HG03103 (cell line): ENCODE results near the gene SEC14L5.
"Not testable (repeated sequence)": the region's sequence is repeated elsewhere in the genome, so short reads cannot be mapped to it uniquely, and the experiment has no call there.

Experiments used
- ATAC-seq: cut with Tn5 transposase; IDR thresholded peaks from one replicate; pipeline ENCODE4 v1.9.1; 2021; ENCODE audit warnings: low read depth; ENCODE audit not compliant: unreplicated experiment

Gene SEC14L5

GRCh38 chr16:4928227-4928626 is 29.9 kb upstream of the SEC14L5 start:
- no peak for ATAC-seq

DNA sequence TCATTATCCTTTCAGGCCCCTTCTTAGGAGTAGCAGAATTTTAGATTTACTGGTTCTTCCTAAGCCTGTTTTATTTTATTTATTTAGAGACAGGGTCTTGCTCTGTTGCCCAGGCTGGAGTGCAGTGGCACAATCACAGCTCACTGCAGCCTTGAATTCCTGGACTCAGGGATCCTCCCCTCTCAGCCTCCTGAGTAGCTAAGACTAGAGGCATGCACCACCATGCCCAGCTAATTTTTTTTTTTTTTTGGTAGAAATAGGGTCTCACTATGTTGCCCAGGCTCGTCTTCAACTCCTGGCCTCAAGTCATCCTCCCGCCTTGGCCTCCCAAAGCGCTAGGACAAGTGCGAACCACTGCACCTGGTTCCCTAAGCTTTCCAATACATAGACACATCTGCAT is 28.5 kb upstream of the SEC14L5 start:
- not testable (repeated sequence) for ATAC-seq

DNA sequence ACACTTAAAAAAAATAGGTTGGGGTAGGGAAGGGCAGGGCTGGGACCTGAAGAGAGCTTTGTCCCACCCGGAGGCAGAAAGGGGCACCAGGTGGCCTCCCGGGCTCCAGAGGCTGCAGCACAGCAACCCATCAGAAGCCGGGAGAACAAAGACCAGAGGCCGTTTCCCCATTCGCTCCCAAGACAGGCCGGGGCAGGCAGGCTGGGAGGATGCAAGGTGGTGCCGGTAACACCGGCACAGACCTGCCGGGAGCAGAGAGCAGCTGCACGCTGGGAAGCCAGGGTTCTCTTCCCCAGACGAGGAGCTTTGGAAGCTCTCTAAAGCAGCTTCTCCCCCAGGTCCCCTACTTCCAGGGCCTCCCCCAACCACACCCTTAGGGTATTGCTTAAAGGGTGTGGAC is 26.7 kb upstream of the SEC14L5 start:
- ATAC-seq, result no peak

DNA sequence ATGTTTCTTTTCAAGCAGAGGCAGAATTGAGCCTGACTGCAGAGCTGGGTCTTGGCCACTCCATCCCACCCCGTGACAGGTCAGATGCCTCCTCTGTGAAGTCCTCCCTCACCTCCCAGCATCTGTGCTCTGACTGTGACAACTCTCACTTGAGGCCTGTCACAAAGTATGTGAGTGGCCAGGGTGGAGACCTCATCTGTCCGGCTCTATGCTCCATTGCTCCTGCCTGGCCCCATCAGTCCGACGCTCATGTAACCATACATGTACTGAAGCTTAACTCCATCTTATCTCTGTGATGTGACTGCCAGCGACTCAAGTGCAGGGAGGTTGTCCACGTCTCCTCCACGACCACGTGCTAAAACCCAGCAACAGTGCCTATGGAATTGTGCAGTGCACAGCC is 24.7 kb upstream of the SEC14L5 start:
- ATAC-seq, result no peak

DNA sequence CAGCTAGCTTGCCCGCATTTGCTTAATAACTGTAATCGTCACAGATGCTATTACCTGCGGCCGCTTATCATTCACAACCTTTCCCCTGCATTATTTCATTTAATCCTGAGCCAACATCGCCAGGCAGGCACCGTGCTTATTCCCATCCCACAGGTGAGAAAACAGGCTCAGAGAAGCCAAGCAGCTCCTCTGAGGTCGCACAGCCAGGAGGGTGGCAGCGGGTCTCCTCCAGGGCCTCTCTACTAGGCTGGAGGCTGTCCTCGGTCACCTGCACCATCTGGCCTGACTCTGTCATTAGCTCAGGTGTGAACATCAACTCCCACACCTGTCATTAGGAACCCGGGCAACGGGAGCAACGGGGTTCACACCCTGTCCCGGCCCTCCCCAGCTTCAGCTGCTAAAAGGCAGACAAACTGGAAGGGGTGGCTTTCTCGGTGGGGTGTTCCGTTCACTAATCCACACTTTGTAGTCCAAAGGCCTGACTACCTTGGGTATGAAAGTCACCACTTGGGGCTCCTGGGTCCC is 24.2 kb upstream of the SEC14L5 start:
- ATAC-seq, result no peak

- ATAC-seq, result no peak
These were observed 23.5 kb upstream of the SEC14L5 start for GRCh38 chr16:4934591-4934990.

DNA sequence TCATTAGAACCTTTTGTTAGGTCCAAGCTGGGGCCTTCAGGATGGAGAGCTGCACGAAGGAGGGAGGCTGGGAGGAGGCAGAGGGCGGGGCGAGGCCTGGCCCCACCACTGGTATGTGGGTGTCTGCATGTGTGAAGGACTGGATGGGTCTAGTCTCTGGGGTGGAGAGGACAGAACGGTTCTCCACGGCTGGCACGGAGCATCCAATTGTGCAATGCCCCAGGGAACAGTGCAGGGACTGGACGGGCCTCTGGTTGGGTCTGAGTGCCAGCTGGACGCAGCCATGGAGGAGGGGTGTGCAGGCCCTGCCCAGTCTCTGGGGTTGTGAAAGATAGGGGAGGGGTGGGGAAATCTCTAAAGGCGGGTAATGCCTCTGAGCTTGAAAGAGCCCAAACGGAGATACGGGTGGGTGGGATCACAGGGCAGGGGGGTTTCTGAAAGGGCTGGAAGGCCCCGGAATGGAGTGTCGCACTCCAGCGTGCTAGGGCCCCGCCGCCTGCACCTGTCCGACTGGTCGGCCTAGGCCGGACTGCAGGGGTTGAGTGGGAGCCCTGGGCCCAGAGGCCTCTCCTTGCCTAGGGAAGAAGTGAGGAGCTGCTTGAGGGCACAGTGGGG is 22.8 kb upstream of the SEC14L5 start:
- ATAC-seq, result no peak

DNA sequence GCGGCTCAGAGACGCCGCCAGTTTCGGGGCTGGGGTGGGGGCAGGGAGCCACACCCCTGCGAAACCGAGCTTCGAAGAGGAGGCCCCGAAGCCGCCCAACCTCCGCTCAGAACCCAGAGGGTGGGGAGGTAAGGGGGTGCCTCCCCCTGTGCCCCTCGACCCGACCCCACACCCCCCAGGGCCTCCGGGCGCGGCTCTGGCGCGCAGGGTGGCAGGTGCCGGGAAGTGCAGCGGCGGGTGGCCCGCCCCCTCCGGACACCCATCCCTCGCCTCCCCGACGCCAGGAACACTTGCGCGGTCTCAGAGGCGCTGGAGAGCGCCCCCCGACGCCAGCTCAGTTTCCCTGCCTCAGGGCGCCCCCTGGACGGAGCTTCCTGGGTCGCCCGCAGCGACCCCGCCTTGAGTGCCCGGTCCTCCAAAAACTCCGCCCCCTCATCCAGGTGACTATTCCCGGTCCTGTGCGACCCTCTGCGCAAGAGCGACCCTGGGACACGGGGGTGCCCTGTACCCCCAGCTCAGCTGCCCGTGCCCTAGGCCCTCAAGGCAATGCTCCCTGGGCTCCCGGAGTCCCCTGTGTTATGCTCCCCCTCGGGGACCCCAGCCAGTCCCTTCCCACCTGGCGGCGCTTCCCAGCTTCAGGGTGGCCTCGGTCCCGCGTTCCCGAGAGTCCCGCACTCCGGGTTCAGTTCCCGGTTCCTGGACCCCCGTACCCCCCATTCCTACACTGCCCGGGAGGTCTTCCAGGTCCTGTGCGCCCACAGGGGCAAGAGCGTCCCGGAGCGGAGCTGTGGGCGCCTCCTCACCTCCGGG is 21.7 kb upstream of the SEC14L5 start:
- ATAC-seq, result no peak

DNA sequence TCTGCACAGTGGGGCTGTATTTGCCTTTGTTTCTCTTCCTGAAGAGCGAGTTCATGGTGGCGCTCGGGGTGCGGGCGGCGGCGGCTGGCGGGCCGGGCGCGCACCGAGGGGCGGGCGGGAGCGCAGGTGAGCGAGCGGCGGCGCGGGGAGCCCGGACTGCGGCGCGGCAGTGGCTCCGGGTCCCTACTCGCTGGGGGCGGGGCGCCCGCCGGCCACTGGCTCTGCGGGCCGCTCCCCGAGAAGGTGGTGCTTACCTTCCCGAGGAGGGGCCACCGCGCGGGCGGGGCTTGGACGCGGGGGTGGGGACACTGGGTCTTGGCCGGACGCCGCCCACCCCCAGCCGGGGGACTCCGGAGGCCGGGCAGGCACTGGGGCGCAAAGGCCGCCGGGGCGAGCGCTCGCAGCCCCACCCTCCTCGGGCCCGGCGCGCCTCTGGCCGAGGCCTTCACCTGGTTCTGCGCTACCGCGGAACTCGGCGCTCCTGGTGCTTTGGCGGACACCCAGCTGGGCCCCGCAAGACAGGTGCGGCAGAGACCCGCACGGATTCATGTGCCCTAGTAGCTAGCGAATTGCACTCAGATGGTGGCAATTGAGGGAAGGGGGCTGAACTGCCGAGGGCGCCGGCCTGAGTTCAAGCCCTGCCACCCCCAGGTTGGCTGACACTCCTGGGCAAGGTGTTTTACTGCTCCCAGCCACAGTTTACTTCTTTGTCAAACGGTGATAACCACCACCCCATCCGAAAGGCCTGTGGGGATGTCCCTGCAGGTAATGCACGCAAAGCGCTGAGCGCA is 20.9 kb upstream of the SEC14L5 start, which contains the start of gene PPL:
TSS of gene PPL (minus strand) at position 158 of the 791 bp plus-strand sequence. CDS start at position 55, 103 bp downstream.
- no peak for ATAC-seq

GRCh38 chr16:4937782-4938682 is 20.1 kb upstream of the SEC14L5 start:
- no peak for ATAC-seq

- no peak for ATAC-seq
These were observed 19.5 kb upstream of the SEC14L5 start for GRCh38 chr16:4938683-4939030.

DNA sequence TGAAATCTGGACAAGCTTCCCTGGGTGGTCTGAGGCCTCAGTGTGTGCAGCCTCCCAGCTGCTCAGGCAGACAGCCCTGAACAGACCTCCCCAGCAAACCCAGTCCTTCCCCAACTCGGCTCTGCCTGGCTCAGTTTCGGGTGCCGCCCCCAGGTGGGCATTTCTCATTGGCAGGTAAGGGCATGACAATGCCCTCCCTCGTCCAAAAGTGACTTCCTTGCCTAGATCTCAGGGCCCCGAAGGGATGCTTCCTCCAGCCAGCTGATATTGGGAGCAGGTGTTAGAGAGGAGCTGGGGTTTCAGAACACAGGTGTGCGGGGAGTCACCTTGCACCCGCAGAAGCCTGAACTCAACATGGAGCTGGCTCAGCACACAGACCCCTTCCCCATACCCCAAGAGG is 17.4 kb upstream of the SEC14L5 start:
- no peak for ATAC-seq

DNA sequence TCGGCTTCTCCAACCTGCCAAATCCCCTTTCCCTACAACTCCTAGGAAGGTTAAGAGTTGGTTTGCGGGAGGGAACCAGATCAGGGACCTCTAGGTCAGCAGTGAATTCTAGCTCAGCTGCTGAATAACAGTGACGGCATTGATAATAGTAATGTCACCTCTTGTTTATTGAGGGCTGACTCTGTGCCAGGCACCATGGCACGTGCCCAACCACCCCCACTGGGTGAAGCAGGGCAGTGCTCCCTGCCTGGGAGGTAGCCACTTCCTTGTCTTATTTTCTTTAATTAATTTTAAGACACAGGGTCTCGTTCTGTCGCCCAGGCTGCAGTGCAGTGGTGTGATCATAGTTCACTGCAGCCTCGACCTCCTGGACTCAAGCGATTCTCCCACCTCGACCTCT is 15.6 kb upstream of the SEC14L5 start:
- no peak for ATAC-seq

DNA sequence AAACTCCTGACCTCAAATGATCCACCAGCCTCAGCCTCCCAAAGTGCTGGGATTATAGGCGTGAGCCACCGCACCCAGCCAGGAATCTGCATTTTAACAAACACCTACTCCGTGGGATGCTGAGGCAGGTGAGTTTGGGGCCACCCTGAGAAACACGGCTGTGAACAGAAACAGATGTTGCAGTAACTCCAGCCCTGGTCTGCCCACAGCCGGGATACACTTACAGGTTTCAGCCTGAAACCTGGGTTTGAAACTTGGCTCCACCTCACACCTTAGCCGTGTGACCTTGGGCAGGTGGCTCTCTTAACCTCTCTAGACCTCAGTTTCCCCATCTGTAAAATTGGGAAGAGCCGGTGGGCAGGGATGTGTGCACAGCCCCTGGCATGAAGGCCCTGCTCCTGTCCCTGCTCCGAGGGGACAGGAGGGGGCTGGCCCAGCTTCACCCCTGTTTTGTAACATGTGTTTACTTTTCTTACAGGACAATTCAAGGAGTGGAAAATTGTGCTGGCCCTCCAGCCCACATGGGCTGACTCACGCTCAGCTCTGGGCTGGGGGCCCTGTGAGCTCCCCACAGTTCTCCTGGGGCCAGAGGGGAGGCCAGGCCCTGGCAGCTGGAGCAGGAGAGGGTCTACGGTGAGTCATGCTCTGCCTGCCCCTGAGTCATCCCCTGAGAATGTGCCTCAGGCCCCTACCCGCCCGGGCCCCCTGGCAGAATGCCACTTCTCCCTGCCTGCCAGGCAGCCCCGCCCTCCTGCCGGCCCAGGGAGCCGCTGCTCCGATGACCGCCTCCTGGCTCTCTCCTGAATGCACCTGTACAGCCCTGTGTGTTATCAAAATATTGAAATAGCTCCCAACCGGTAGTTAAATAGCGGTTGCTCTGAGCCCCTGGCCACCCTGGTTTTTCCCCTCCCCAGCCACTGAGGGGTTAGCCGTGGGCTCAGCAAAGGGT is 13.5 kb upstream of the SEC14L5 start:
- no peak for ATAC-seq

GRCh38 chr16:4945560-4946502 is 12.3 kb upstream of the SEC14L5 start:
- ATAC-seq, result no peak

DNA sequence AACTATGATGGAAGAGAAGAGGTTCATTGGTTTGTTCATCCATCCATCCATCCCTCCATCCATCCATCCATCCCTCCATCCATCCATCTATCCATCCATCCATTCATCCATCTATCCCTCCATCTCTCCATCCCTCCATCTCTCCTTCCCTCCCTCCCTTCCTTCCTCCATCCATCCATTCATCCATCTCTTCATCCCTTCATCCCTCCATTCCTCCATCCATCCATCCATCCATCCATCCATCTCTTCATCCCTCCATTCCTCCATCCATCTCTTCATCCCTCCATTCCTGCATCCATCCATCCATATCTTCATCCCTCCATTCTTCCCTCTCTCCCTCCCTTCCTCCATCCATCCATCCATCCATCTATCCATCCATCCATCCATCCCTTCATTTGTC is 11.2 kb upstream of the SEC14L5 start:
- no peak for ATAC-seq

DNA sequence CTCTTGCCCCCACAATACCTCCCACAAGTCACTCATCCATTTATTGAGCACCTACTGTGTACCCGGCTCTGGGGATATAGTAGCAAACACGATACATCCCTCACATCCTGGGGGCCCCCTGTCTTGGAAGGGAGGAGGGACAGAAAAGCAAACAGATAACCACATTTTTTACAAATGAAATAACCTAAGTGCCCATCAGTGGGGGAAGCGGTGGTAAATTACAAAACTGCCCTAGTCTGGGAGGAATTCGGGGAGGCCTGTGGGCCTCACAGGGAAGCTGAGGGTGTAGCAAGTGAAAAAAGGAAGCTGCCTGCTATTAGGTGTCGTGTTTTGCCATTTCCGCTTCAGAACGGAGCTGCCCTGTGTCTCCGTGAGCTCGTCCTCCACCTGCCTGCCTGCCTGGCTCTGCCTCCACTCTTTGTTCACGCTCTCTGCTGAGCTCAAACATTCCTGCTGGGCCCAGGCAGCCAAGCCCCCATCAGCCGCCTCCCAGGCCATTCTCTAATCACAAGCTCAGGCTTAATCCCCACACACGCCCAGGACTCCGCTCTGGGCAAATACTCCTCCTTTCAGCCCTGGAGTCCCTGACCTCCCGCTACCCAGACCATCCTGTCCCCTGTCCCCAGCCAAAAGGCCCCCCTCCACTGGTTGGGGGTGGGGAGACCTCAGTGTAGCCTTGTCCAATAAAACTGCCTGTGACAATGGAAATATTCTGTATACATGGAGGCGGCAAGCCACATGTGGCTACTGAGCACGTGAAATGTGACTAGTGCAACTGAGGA is 10.2 kb upstream of the SEC14L5 start:
- no peak for ATAC-seq
